Loucy (cell line): Measurements from ENCODE around the gene FMNL2.

Source experiments
- CTCF ChIP-seq: fragments of 200-600 bp; sonication (generic); conservative IDR thresholded peaks from 2 replicates; pipeline ENCODE4 v1.5.1; 2014; ENCODE audit warnings: mild to moderate bottlenecking, antibody characterized with exemption, low read length
- EZH2phosphoT487 ChIP-seq: fragments of 200-600 bp; IDR thresholded peaks from 2 replicates; pipeline ENCODE4 v1.6.1; 2018; ENCODE audit warnings: antibody characterized with exemption, mild to moderate bottlenecking, moderate library complexity, borderline replicate concordance

- TF ChIP-seq CTCF (no peak), EZH2phosphoT487 (no peak)
Observed at GRCh38 chr2:152520759-152521158, 185.8 kb downstream of the FMNL2 start.
